GM23338 (cell line): ENCODE results near the gene SOD1.

Source experiments
- CTCF ChIP-seq, 2 experiments: fragments of 200-600 bp in 1 of 2; sonication (generic) in 1 of 2; conservative IDR thresholded peaks; 2 replicates each; pipeline versions ENCODE4 v1.5.1 to v1.6.1; 2016 to 2017; ENCODE audit warnings: antibody characterized with exemption in 2 of 2, low read depth in 2 of 2, mild to moderate bottlenecking in 2 of 2, moderate library complexity in 1 of 2
- EZH2 ChIP-seq: fragments of 200-600 bp; sonication (generic); IDR thresholded peaks from one replicate; pipeline ENCODE4 v1.8.0; 2017; ENCODE audit warnings: antibody characterized with exemption, mild to moderate bottlenecking, low read depth; ENCODE audit not compliant: unreplicated experiment
- JUNB ChIP-seq: IDR thresholded peaks from one replicate; pipeline ENCODE4 v1.6.1; 2016; ENCODE audit warnings: antibody characterized with exemption; ENCODE audit not compliant: unreplicated experiment
- POLR2AphosphoS5 ChIP-seq: IDR thresholded peaks from 2 replicates; pipeline ENCODE4 v1.6.1; 2016; ENCODE audit warnings: antibody characterized with exemption, low read depth

- TF ChIP-seq JUNB (no peak), EZH2 (no peak), CTCF (conservative IDR thresholded peaks at IDR 0.05; ENCODE audit: low read depth in 2 of 2) (no peak), POLR2AphosphoS5 (no peak)
Observed at GRCh38 chr21:31687108-31687507, 27.6 kb downstream of the SOD1 start.
